IMR-90 (cell line): ENCODE results near the gene PCDH1. TPM values are rescaled to one million over a fixed set of nuclear protein-coding genes. Genes with fewer than 3 reads are reported as not detected.
A peak's percentile ranks its signal among the peaks of the same experiment; 100 is the strongest.

Experiments used
- ATAC-seq: fragments of 200-7000 bp; cut with Tn5 transposase; 2 replicates; pipeline ENCODE4 v1.9.1; 2020; ENCODE audit warnings: low read depth, mild to moderate bottlenecking, moderate library complexity
- BruUV-seq: library from RNA; stranded (reverse); fragments of 400-500 nt; replicated peaks from 2 replicates; lab custom pipeline; 2021; lab: Mats Ljungman, UMichigan
- CTCF ChIA-PET: fragments of 300-600 bp; formaldehyde crosslinking; extraction: SDS; loops from one replicate; lab custom pipeline; 2021; ENCODE audit warnings: antibody characterized with exemption; lab: Yijun Ruan, JAX
- POLR2A ChIA-PET: fragments of 300-600 bp; sonication (Branson Sonifier 250); formaldehyde crosslinking; loops from one replicate; lab custom pipeline; 2022; ENCODE audit warnings: antibody characterized with exemption; ENCODE audit not compliant: unreplicated experiment; lab: Charles Lee
- DNase-seq: peaks from one replicate; pipeline ENCODE4 v3.0.0; 2013
- H2AFZ ChIP-seq: replicated peaks from 2 replicates; pipeline ENCODE3; 2013; ENCODE audit warnings: low read length, mild to moderate bottlenecking; ENCODE audit not compliant: poor library complexity
- H2AK5ac ChIP-seq: 2 replicates; pipeline ENCODE4 v1.6.1; 2013; ENCODE audit warnings: low read depth, low read length, inconsistent platforms
- H2AK9ac ChIP-seq: replicated peaks from 2 replicates; pipeline ENCODE3; 2013; ENCODE audit warnings: mild to moderate bottlenecking, low read depth, low read length, moderate library complexity; ENCODE audit not compliant: poor library complexity
- H2BK120ac ChIP-seq: 2 replicates; pipeline ENCODE4 v1.6.1; 2013; ENCODE audit warnings: low read depth, low read length, inconsistent platforms
- H2BK15ac ChIP-seq: 3 replicates; pipeline ENCODE4 v1.6.1; 2013; ENCODE audit warnings: low read depth, low read length, inconsistent platforms
- H2BK20ac ChIP-seq: 2 replicates; pipeline ENCODE4 v1.6.1; 2013; ENCODE audit warnings: low read depth, mild to moderate bottlenecking, inconsistent platforms, low read length, moderate library complexity
- H2BK5ac ChIP-seq: 2 replicates; pipeline ENCODE4 v1.6.1; 2013; ENCODE audit warnings: mild to moderate bottlenecking, low read depth, low read length, inconsistent platforms; ENCODE audit not compliant: poor library complexity, severe bottlenecking
- H3K14ac ChIP-seq: replicated peaks from 2 replicates; pipeline ENCODE4 v1.6.1; 2013; ENCODE audit warnings: low read depth, low read length, inconsistent platforms
- H3K18ac ChIP-seq: 2 replicates; pipeline ENCODE4 v1.6.1; 2013; ENCODE audit warnings: low read depth, low read length, control low read depth
- H3K23ac ChIP-seq: 2 replicates; pipeline ENCODE4 v1.6.1; 2013; ENCODE audit warnings: low read depth, low read length, inconsistent platforms
- H3K27ac ChIP-seq: 2 replicates; pipeline ENCODE4 v1.5.1; 2013; ENCODE audit warnings: mild to moderate bottlenecking, control low read depth, low read length; ENCODE audit not compliant: insufficient read depth
- H3K27me3 ChIP-seq: 2 replicates; pipeline ENCODE4 v1.6.1; 2013; ENCODE audit warnings: low read length; ENCODE audit not compliant: control insufficient read depth, insufficient read depth
- H3K36me3 ChIP-seq: 2 replicates; pipeline ENCODE4 v1.6.1; 2013; ENCODE audit warnings: low read length, mixed read lengths; ENCODE audit not compliant: control insufficient read depth, insufficient read depth
- H3K4ac ChIP-seq: 2 replicates; pipeline ENCODE4 v1.6.1; 2013; ENCODE audit warnings: low read depth, low read length, inconsistent platforms
- H3K4me1 ChIP-seq: 2 replicates; pipeline ENCODE4 v1.6.1; 2013; ENCODE audit warnings: low read length, mixed read lengths; ENCODE audit not compliant: control insufficient read depth, insufficient read depth
- H3K4me2 ChIP-seq: 2 replicates; pipeline ENCODE4 v1.6.1; 2013; ENCODE audit warnings: low read depth, mild to moderate bottlenecking, control low read depth, low read length, moderate library complexity
- H3K4me3 ChIP-seq: 2 replicates; pipeline ENCODE4 v1.5.1; 2013; ENCODE audit warnings: low read depth, mild to moderate bottlenecking, control low read depth, low read length, moderate library complexity; ENCODE audit not compliant: insufficient read depth
- H3K56ac ChIP-seq: 2 replicates; pipeline ENCODE4 v1.6.1; 2013; ENCODE audit warnings: low read length, inconsistent platforms; ENCODE audit not compliant: insufficient read depth; ENCODE audit errors: extremely low read depth
- H3K79me1 ChIP-seq, 2 experiments: 2 replicates each; pipeline ENCODE4 v1.6.1; 2013; ENCODE audit warnings: low read length in 2 of 2, inconsistent platforms in 1 of 2, low read depth in 1 of 2
- H3K9ac ChIP-seq: 2 replicates; pipeline ENCODE4 v1.6.1; 2013; ENCODE audit warnings: low read depth, low read length, control low read depth
- H3K9me1 ChIP-seq: 2 replicates; pipeline ENCODE4 v1.6.1; 2013; ENCODE audit warnings: low read length, inconsistent platforms; ENCODE audit not compliant: insufficient read depth
- H3K9me3 ChIP-seq: 2 replicates; pipeline ENCODE4 v1.6.1; 2013; ENCODE audit warnings: low read length; ENCODE audit not compliant: control insufficient read depth, insufficient read depth
- H4K20me1 ChIP-seq: 2 replicates; pipeline ENCODE4 v1.6.1; 2013; ENCODE audit warnings: low read length, inconsistent platforms; ENCODE audit not compliant: insufficient read depth
- H4K5ac ChIP-seq: 2 replicates; pipeline ENCODE4 v1.6.1; 2013; ENCODE audit warnings: mild to moderate bottlenecking, low read depth, low read length, control low read depth
- H4K8ac ChIP-seq, 2 experiments: 2 replicates each; pipeline ENCODE4 v1.6.1; 2013; ENCODE audit warnings: low read depth in 2 of 2, low read length in 2 of 2, control low read depth in 1 of 2, inconsistent platforms in 1 of 2
- H4K91ac ChIP-seq: 2 replicates; pipeline ENCODE4 v1.6.1; 2013; ENCODE audit warnings: low read depth, low read length, inconsistent platforms; ENCODE audit not compliant: insufficient read depth
- CEBPB ChIP-seq: IDR thresholded peaks from 2 replicates; pipeline ENCODE4 v1.6.1; 2012; ENCODE audit warnings: low read depth, low read length, improper control_type of control experiment
- MAZ ChIP-seq: IDR thresholded peaks from 2 replicates; pipeline ENCODE4 v1.6.1; 2012; ENCODE audit warnings: low read depth, mild to moderate bottlenecking, low read length, improper control_type of control experiment, moderate library complexity, borderline replicate concordance
- WGBS, 2 experiments: methylation state at CpG; one replicate each; pipeline versions ENCODE4 v1.1.5 to v1.1.7; 2013; ENCODE audit warnings: missing lambda C conversion rate in 2 of 2; ENCODE audit not compliant: insufficient read length in 1 of 2; ENCODE audit errors: extremely low coverage in 2 of 2; 5-methylcytosine and 5-hydroxymethylcytosine counted together
- dilution Hi-C: fragments of 300-500 bp; cut with HindIII; formaldehyde crosslinking; loops from one replicate; pipeline ENCODE4 v1.14.3; 2018; ENCODE audit warnings: low sequenced_read_pairs; ENCODE audit not compliant: unreplicated experiment
- in situ Hi-C: fragments of 300-500 bp; cut with MboI; formaldehyde crosslinking; loops from 3 replicates; pipeline ENCODE4 v1.14.3; 2019; ENCODE audit warnings: low sequenced_read_pairs, inconsistent platforms, mixed read lengths
- intact Hi-C: fragments of 100-400 bp; cut with micrococcal nuclease; formaldehyde crosslinking; loops from 2 replicates; pipeline ENCODE4 v1.10.0; 2022
- polyA plus RNA-seq, 3 experiments: library from polyadenylated mRNA; depleted of rRNA; stranded (reverse); fragments of >200 nt; gene quantifications; 2 replicates each; pipeline ENCODE4 v1.2.3, GENCODE V29; 2012; ENCODE audit warnings: low replicate concordance in 1 of 3
- total RNA-seq: library from RNA; depleted of rRNA; stranded (reverse); fragments of >200 nt; gene quantifications from 2 replicates; pipeline ENCODE4 v1.2.3, GENCODE V29; 2012
- TF ChIP-seq, protein P1 (sequence below): fragments of 150-350 bp; IDR thresholded peaks from 2 replicates; pipeline ENCODE4 v1.6.1; 2017; ENCODE audit warnings: mild to moderate bottlenecking, antibody characterized with exemption, low read length, low read depth

Gene PCDH1
- total and polyA plus RNA-seq, 2 of the 4 experiments (the other 2 are of a cell fraction), result 0.74 to 0.90 TPM

- no peak overlapping the region for H4K8ac ChIP-seq
- no peaks in the 10 kb centered on the region for H3K79me1 ChIP-seq
- ATAC-seq (no peak), DNase-seq (no peak)
- no peak overlapping the region for H3K14ac ChIP-seq
- no peak overlapping the region for H2BK120ac ChIP-seq
- no peak overlapping the region for H3K9ac ChIP-seq
- H3K27me3 ChIP-seq, result peaks cover 42% of the 10 kb centered on the region
- in situ Hi-C loops, result no loop called here
- intact Hi-C loops, result no loop called here
- no peaks in the 10 kb centered on the region for H4K20me1 ChIP-seq
- H2AK5ac ChIP-seq, result no peak overlapping the region
- H3K4me3 ChIP-seq, result no peak overlapping the region
- H2BK5ac ChIP-seq, result no peak overlapping the region
- no peak overlapping the region for H2BK20ac ChIP-seq
- no peaks in the 10 kb centered on the region for H3K9me3 ChIP-seq
- H3K36me3 ChIP-seq, result no peaks in the 10 kb centered on the region
- no TSS peak for BruUV-seq
- H2BK15ac ChIP-seq, result no peak overlapping the region
- ChIA-PET POLR2A (no interaction called here), CTCF (no interaction called here)
- WGBS, 2 experiments, result 82% methylated on average over 12 of the region's 24 CpGs; no CpG with 5 or more reads in 1 of the 2 experiments
- no peak overlapping the region for H2AK9ac ChIP-seq
- TF ChIP-seq, protein P1, sequence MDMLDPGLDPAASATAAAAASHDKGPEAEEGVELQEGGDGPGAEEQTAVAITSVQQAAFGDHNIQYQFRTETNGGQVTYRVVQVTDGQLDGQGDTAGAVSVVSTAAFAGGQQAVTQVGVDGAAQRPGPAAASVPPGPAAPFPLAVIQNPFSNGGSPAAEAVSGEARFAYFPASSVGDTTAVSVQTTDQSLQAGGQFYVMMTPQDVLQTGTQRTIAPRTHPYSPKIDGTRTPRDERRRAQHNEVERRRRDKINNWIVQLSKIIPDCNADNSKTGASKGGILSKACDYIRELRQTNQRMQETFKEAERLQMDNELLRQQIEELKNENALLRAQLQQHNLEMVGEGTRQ, result no peak
- TF ChIP-seq CEBPB (no peak), MAZ (no peak)
- peak overlapping the region; percentile 34 for H2AFZ ChIP-seq
- no peak overlapping the region for H3K56ac ChIP-seq
- H3K27ac ChIP-seq, result no peak overlapping the region
- dilution Hi-C loops, result no loop called here
- H3K18ac ChIP-seq, result no peak overlapping the region
- no peak overlapping the region for H4K91ac ChIP-seq
- no peak overlapping the region for H3K4me2 ChIP-seq
- H3K4me1 ChIP-seq, result no peaks in the 10 kb centered on the region
- no peak overlapping the region for H3K23ac ChIP-seq
- H3K4ac ChIP-seq, result no peak overlapping the region
- no peak overlapping the region for H4K5ac ChIP-seq
- H3K9me1 ChIP-seq, result no peaks in the 10 kb centered on the region
These were observed 13.5 kb downstream of the PCDH1 start for GRCh38 chr5:141864371-141865370.
